Esophagus (tissue), 2 donors: ENCODE data around the gene CRTC1. TPM values are rescaled to one million over a fixed set of nuclear protein-coding genes. Genes with fewer than 3 reads are reported as not detected.

Experiments used
- H3K27ac ChIP-seq, 2 donors: one replicate each; pipeline ENCODE4 v1.5.1; 2013; ENCODE audit warnings: low read depth in 2 of 2, mild to moderate bottlenecking in 2 of 2, inconsistent platforms in 1 of 2, low read length in 1 of 2, moderate library complexity in 1 of 2
- H3K27me3 ChIP-seq, 2 donors: one replicate each; pipeline ENCODE4 v1.6.1; 2013; ENCODE audit warnings: low read length in 2 of 2, control low read depth in 1 of 2, mild to moderate bottlenecking in 1 of 2; ENCODE audit not compliant: insufficient read depth in 2 of 2, control insufficient read depth in 1 of 2
- H3K36me3 ChIP-seq, 2 donors: one replicate each; pipeline ENCODE4 v1.6.1; 2013; ENCODE audit warnings: low read length in 1 of 2; ENCODE audit not compliant: control insufficient read depth in 2 of 2, insufficient read depth in 2 of 2
- H3K4me1 ChIP-seq, 2 donors: one replicate each; pipeline ENCODE4 v1.6.1; 2013; ENCODE audit warnings: low read length in 1 of 2; ENCODE audit not compliant: control insufficient read depth in 2 of 2, insufficient read depth in 2 of 2
- H3K4me3 ChIP-seq, 2 donors: one replicate each; pipeline ENCODE4 v1.5.1; 2013; ENCODE audit warnings: low read length in 2 of 2, mild to moderate bottlenecking in 2 of 2, low read depth in 1 of 2, moderate library complexity in 1 of 2
- H3K9me3 ChIP-seq, 2 donors: one replicate each; pipeline ENCODE4 v1.6.1; 2013; ENCODE audit warnings: mild to moderate bottlenecking in 2 of 2, low read depth in 1 of 2, low read length in 1 of 2, moderate library complexity in 1 of 2; ENCODE audit not compliant: control insufficient read depth in 2 of 2, insufficient read depth in 1 of 2
- WGBS, 2 donors: extraction: QIAGEN DNeasy Blood & Tissue Kit; methylation state at CpG; one replicate each; pipeline ENCODE4 v1.1.7; 2013; 5-methylcytosine and 5-hydroxymethylcytosine counted together
- polyA plus RNA-seq, 2 donors: library from polyadenylated mRNA; stranded (reverse); fragments of 200-250 nt; gene quantifications; one replicate each; pipeline ENCODE4 v1.2.3, GENCODE V29; 2013
- donor health status: healthy with polysubstance abuse.
- donor health status: Bipolar disorder and iron deficiency.

Gene CRTC1
- polyA plus RNA-seq, 2 donors, result 2.1 to 4.0 TPM

DNA sequence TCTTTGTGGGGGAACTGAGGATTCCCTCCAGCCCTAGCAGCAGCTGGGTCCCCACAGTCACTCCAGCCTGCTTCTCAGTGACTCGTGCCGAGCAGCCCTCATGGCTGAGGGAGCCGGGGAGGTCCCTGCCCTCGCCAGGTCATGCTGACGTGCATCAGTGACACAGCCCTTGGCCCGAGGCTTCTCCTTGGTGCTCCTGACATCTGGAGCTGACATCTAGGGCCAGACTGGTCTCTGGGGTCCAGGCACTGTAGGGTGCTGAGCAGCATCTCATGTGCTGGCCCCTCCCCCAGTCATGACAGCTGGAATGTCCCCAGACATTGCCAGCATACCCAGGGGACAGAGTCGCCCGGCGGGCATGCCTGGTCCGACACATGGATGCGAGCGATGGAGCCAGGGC lies 93.3 kb downstream of the CRTC1 start:
- Histone ChIP-seq H3K36me3 (no peaks in the 10 kb centered on the region), H3K4me3 (no peak overlapping the region), H3K27ac (no peak overlapping the region), H3K9me3 (no peaks in the 10 kb centered on the region), H3K4me1 (peaks cover 0 to 2% of the 10 kb centered on the region in 2 donors), H3K27me3 (no peaks in the 10 kb centered on the region)
- WGBS, 2 donors, result 69 to 81% methylated on average over 12 of the region's 12 CpGs

DNA sequence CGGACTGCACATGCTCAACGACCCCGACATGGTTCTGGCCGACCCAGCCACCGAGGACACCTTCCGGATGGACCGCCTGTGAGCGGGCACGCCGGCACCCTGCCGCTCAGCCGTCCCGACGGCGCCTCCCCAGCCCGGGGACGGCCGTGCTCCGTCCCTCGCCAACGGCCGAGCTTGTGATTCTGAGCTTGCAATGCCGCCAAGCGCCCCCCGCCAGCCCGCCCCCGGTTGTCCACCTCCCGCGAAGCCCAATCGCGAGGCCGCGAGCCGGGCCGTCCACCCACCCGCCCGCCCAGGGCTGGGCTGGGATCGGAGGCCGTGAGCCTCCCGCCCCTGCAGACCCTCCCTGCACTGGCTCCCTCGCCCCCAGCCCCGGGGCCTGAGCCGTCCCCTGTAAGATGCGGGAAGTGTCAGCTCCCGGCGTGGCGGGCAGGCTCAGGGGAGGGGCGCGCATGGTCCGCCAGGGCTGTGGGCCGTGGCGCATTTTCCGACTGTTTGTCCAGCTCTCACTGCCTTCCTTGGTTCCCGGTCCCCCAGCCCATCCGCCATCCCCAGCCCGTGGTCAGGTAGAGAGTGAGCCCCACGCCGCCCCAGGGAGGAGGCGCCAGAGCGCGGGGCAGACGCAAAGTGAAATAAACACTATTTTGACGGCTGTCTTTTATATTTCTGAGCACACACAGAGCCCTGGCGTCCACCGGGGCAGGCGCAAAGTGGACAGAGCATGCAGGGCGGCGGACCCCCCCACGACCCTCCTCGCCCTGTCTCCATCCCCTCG lies 94.0 kb downstream of the CRTC1 start:
- no peaks in the 10 kb centered on the region for H3K36me3 ChIP-seq
- WGBS, 2 donors, result 59 to 70% methylated on average over 54 to 71 of the region's 71 CpGs
- no peaks in the 10 kb centered on the region for H3K27me3 ChIP-seq
- H3K4me3 ChIP-seq, result no peak overlapping the region
- no peak overlapping the region for H3K27ac ChIP-seq
- H3K4me1 ChIP-seq, result peaks cover 0 to 7% of the 10 kb centered on the region in 2 donors
- no peaks in the 10 kb centered on the region for H3K9me3 ChIP-seq

DNA sequence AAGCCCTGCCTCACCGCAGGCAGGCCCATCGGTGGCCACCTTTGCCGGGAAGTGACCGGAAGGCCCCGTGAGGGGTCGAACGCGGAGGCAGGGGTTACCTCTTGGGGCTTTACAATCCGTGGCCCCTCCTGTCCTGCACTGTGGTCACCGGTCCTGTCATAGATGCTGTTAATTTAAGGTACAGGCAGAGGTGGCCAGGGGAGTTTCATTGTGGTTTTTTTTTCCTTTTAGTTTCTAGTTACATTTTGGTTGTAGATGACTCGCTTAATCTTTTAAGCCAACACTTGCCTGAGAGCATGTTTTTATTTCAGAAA lies 94.6 kb downstream of the CRTC1 start:
- Histone ChIP-seq H3K9me3 (no peaks in the 10 kb centered on the region), H3K27me3 (no peaks in the 10 kb centered on the region), H3K4me1 (peaks cover 0 to 7% of the 10 kb centered on the region in 2 donors), H3K36me3 (no peaks in the 10 kb centered on the region), H3K27ac (no peak overlapping the region), H3K4me3 (no peak overlapping the region)
- 68 to 70% methylated on average over 11 of the region's 11 CpGs for WGBS, 2 donors

- H3K4me1 ChIP-seq, result peaks cover 0 to 5% of the 10 kb centered on the region in 2 donors
- H3K36me3 ChIP-seq, result no peaks in the 10 kb centered on the region
- H3K9me3 ChIP-seq, result no peaks in the 10 kb centered on the region
- H3K27me3 ChIP-seq, result no peaks in the 10 kb centered on the region
- 79 to 82% methylated on average over 14 of the region's 14 CpGs for WGBS, 2 donors
- no peak overlapping the region for H3K4me3 ChIP-seq
- H3K27ac ChIP-seq, result no peak overlapping the region
Measured at GRCh38 chr19:18778826-18779495, 95.5 kb downstream of the CRTC1 start.

DNA sequence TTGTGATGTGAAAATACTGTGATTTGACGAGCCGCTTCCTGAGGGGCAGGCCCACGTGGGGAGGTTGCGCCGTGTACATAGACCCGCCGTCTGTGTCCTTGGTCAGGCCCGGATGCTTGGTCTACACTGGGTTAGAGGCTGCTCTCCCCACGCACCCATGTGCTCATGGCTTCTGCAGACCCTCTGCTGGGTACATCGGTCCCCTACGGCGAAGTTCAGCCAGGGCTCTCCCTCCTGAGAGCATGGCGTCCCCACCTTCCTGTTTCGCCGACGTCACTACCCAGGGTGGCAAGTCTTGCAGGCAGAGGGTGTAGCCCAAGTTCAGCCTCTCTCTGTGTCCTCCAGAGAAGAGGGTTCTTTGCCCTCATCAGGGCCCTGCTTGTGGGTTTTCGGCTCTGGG lies 96.6 kb downstream of the CRTC1 start:
- Histone ChIP-seq H3K27ac (no peak overlapping the region), H3K27me3 (no peaks in the 10 kb centered on the region), H3K9me3 (no peaks in the 10 kb centered on the region), H3K4me3 (no peak overlapping the region), H3K36me3 (no peaks in the 10 kb centered on the region), H3K4me1 (peaks cover 0 to 5% of the 10 kb centered on the region in 2 donors)
- 84 to 88% methylated on average over 17 of the region's 17 CpGs for WGBS, 2 donors

DNA sequence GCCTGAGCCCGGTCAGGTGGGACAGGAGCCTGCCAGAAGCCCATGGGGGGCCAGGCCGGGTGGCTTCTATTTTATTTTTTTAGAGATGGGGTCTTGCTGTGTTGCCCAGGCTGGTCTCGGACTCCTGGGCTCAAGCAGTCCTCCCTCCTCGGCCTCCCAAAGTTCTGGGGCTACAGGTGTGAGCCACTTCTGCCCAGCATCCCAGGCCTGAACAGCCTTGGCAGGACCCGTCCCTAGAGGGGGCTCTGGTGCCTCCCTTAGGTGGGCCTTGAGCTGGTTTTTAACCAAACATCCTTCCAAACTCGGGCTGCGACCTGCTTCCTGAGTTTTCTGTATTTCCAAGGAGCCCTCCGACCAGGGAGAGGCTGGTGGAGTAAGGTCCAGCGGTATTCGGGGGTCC lies 97.2 kb downstream of the CRTC1 start:
- Histone ChIP-seq H3K27me3 (no peaks in the 10 kb centered on the region), H3K4me1 (peaks cover 0 to 9% of the 10 kb centered on the region in 2 donors), H3K36me3 (no peaks in the 10 kb centered on the region), H3K9me3 (no peaks in the 10 kb centered on the region), H3K4me3 (no peak overlapping the region), H3K27ac (no peak overlapping the region)
- 79 to 80% methylated on average over 10 of the region's 10 CpGs for WGBS, 2 donors

DNA sequence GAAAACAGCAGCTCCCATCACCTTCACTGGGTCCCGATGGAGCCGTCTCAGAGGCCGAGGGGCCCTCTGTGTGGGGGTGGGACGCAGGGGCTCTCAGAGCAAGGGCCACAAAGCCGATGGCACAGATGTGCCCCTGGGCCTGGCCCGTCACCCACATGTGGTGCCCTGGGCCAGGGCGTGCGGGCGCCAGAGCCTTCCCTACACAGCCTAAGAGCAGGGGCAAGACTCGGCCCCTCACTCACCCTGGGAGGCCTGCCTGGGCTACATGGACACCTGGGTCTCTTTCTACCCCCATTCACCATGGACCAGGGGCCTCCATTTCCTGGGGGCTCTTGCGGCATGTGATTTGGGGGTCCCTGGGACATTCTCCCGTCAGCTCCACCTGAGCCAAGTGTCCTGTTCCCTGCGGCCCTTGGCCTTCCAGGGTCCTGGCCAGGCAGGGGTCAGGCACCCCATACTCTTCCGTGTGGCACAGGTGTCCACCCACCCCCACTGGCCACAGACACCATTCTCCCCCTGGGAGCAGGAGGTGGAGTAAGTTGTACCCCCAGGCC lies 97.6 kb downstream of the CRTC1 start:
- H3K4me3 ChIP-seq, result no peak overlapping the region
- no peaks in the 10 kb centered on the region for H3K36me3 ChIP-seq
- H3K4me1 ChIP-seq, result peaks cover 0 to 10% of the 10 kb centered on the region in 2 donors
- H3K27me3 ChIP-seq, result no peaks in the 10 kb centered on the region
- no peaks in the 10 kb centered on the region for H3K9me3 ChIP-seq
- H3K27ac ChIP-seq, result no peak overlapping the region
- 88 to 90% methylated on average over 14 of the region's 14 CpGs for WGBS, 2 donors

DNA sequence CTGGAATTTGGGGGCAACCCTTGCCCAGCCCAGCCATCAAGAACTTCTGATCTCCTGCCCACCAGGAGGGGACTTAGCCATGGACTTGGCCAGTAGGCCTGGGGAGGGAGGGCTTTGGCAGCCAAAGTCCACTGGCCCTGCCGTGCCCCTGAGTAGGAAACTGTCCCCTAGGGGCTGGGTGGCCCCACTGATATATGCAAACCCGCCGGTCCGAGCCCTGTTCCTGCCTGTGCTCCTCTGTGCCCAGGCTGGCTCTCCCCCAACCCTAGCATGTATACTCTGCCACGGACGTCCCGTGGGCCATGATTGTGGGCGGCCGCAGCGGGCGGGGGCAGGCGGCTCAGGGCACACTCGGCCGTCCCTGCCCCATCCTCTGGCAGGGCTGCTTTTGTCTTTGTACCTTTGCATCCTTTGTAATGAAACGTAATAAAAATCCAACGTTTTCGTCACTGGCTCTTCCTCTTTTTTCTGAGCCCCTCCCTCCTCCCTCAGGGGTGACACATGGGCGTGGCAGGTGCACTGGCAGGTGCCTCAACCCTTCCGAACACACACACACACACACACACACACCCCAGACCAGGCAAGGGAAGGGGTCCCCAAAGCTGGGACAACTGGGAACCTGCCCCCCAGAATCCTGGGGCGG lies 98.5 kb downstream of the CRTC1 start:
- Histone ChIP-seq H3K4me1 (peaks cover 0 to 10% of the 10 kb centered on the region in 2 donors), H3K4me3 (no peak overlapping the region), H3K9me3 (no peaks in the 10 kb centered on the region), H3K27me3 (peaks cover 0 to 1% of the 10 kb centered on the region in 2 donors), H3K36me3 (no peaks in the 10 kb centered on the region), H3K27ac (no peak overlapping the region)
- WGBS, 2 donors, result 48 to 51% methylated on average over 20 of the region's 20 CpGs

- H3K9me3 ChIP-seq, result peaks cover 0 to 3% of the 10 kb centered on the region in 2 donors
- 83 to 85% methylated on average over 21 to 22 of the region's 22 CpGs for WGBS, 2 donors
- peaks cover 0 to 6% of the 10 kb centered on the region in 2 donors for H3K27me3 ChIP-seq
- H3K4me3 ChIP-seq, result no peak overlapping the region
- no peaks in the 10 kb centered on the region for H3K36me3 ChIP-seq
- no peak overlapping the region for H3K27ac ChIP-seq
- peaks cover 0 to 12% of the 10 kb centered on the region in 2 donors for H3K4me1 ChIP-seq
Measured at GRCh38 chr19:18782559-18783225, 99.2 kb downstream of the CRTC1 start.
